Muscle of back (tissue), 10 donors: ENCODE measurements around the gene AMER3. TPM values are rescaled to one million over a fixed set of nuclear protein-coding genes. Genes with fewer than 3 reads are reported as not detected.

Experiments used
- polyA plus RNA-seq, 10 donors: library from polyadenylated mRNA; unstranded; fragments of 120-200 nt; gene quantifications; one replicate each; pipeline ENCODE4 v1.2.1, GENCODE V29; 2013; ENCODE audit not compliant: insufficient read length in 10 of 10

AMER3 gene
- polyA plus RNA-seq, 10 donors = not detected

Other genes with a start within 250 kb of the AMER3 start
- gene POTEI, start 246.2 kb upstream of the AMER3 start, polyA plus RNA-seq = under 1 TPM; 0.03 to 0.11 (median 0.06) TPM
- not detected for gene CFC1B, start 234.3 kb upstream of the AMER3 start, polyA plus RNA-seq
- gene CFC1, start 156.0 kb upstream of the AMER3 start, polyA plus RNA-seq = not detected
- under 1 TPM in 3 of 10 donors, not detected in 7; 0.05 to 0.18 (median 0.12) TPM for gene POTEJ, start 144.1 kb upstream of the AMER3 start, polyA plus RNA-seq
- not detected for gene GPR148, start 26.5 kb upstream of the AMER3 start, polyA plus RNA-seq
- 10 to 100 TPM in 4 of 10 donors, 1 to 10 TPM in 6; 5.3 to 16.6 (median 8.7) TPM for gene ARHGEF4, start 81.4 kb downstream of the AMER3 start, polyA plus RNA-seq